HG03175 (cell line): ENCODE data around the gene MINAR1.
"Not testable (repeated sequence)": the region's sequence is repeated elsewhere in the genome, so short reads cannot be mapped to it uniquely, and the experiment has no call there.

Source experiments
- ATAC-seq: cut with Tn5 transposase; IDR thresholded peaks from one replicate; pipeline ENCODE4 v1.9.1; 2021; ENCODE audit warnings: mild to moderate bottlenecking, moderate library complexity; ENCODE audit not compliant: unreplicated experiment

The MINAR1 gene, protein sequence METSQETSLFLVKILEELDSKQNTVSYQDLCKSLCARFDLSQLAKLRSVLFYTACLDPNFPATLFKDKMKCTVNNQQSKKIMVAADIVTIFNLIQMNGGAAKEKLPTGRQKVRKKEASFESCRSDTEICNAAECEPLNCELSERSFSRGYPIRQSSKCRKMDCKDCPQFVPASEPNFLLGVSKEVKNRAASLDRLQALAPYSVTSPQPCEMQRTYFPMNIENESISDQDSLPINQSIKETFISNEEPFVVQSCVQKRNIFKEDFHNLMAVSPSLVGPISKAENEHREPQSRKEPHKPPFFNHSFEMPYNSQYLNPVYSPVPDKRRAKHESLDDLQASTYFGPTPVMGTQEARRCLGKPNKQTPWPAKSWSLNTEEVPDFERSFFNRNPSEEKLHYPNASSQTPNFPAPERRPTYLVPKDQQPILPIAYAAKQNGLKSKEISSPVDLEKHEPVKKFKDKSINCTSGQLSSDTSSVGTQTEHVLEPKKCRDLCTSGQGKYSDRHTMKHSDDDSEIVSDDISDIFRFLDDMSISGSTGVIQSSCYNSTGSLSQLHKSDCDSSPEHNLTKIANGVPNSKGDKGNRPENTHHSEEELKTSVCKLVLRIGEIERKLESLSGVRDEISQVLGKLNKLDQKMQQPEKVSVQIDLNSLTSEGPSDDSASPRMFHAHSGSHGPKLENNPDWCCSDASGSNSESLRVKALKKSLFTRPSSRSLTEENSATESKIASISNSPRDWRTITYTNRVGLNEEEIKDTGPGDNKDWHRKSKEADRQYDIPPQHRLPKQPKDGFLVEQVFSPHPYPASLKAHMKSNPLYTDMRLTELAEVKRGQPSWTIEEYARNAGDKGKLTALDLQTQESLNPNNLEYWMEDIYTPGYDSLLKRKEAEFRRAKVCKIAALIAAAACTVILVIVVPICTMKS

DNA sequence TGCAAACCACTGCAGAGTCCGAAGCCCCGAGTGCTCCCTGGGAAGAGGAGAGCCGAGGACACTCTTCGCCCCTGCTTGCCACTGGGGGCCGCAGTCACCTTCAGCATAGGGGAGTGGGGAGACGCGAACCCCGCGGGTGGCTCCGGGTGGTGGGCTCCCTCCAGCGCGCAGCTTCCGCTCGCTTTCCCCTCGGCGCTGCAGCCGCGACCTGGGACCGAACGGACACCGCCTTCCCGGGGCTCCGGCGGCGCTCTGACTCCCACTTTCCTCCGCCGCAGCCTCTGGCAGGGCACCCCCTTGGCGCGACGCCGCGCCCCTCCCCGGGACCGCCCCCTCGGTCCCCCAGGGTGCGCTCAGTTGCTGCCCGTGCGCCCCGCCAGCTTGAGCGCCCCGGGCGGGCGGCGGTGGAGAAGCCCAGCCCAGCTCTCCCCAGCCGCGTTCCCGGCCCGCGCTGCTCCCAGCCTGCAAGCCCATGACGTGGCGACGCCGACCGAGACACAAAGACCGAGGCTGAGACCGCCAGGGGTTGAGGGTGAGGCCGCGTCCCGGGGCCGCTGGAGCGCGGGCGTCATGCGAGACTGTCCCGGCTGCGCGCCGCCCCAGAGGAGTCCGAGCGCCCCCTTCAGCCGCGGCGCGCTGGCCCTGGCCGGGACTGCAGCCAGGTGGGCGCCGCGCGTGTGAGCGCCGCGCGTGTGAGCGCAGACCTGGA lies at the start of gene MINAR1:
Gene MINAR1 (plus strand): TSS at position 701 of the 709 bp plus-strand sequence. CDS start 23,812 bp downstream, outside the sequence.
- ATAC-seq = no peak

DNA sequence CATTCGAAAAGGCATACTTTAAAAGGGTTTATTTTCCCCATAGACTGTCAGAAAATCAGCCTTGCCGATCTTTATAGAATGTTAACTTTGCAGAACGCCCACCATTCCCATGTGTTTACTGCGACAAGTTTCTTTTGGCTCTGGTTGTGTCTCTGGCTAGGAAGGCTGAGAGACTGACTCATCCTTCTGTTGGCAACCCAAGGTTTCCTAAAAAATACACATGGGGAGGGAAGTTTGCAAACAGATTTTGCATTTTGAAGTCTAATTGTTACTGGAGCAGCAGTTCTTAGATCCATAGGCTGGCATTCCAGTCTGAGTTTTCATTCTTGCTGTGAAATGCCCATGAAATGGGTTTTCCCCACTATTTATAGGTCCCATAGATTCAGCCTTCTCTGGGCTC lies 37.9 kb upstream of the MINAR1 start:
- ATAC-seq = no peak

DNA sequence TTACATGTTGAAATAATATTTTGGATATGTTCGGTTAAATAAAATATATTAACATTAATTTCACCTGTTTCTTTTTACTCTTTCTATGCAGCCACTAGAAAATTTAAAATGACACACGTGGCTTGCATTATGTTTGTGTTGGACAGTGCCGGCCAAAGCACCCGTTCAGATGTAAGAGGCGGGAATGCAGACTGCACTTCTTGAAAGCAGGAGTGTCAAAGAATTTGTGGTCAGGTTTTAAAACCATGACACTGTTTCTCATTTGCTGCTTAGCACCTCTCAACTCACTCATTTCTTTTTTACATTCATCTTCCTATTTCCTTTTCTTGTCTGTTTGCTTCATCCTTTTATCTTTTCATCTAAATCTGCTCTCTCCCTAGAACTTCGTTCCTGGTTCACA lies 35.3 kb upstream of the MINAR1 start:
- ATAC-seq = no peak

DNA sequence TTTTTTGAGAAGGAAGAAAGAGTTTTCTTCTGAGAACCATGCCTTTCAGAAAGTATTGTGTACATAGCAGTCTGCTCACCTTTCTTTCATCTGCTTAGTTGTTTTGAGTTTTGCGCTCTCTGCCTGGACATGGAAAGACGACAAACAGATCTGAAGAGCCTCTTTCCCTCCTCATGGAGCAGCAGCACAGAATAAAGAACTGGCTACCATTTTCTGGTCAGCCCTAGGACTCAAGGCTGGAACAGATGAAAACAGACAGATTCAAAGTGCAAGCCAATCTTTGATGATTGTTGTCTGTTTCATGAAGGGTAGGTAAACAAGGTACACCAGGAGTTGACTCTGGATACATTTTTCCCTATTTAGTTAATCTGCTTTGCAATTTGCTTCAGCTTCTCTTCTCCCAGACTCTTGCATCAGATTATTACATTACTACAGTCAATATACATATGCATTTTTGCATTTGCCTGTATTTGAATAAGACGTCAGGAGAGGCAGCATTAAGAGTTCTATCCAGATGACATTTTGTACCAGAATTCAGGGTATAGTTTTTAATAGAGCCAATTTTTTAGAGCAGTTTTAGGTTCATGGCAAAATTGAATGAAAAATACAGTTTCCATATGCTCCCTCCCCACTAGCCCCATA lies 34.7 kb upstream of the MINAR1 start:
- ATAC-seq = no peak

DNA sequence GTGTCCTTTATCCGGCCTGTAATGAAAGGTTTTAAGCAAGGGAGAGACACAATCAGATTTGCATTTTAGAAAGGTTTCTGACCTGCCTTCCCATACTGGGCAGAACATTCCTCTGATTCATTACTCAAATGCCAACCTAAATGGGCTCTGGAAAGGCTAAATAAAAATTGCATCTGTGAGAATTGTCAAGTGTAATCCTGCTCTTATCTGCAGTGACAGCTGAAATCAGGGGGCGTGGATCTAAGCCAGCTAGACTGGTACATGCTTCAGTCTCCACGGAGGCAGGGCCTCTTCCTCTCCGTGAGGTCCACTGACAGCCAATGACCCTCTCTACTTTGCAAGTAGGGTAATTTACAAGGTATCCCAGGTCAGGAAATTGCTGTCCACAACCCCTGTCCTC lies 32.5 kb upstream of the MINAR1 start:
- no peak for ATAC-seq

DNA sequence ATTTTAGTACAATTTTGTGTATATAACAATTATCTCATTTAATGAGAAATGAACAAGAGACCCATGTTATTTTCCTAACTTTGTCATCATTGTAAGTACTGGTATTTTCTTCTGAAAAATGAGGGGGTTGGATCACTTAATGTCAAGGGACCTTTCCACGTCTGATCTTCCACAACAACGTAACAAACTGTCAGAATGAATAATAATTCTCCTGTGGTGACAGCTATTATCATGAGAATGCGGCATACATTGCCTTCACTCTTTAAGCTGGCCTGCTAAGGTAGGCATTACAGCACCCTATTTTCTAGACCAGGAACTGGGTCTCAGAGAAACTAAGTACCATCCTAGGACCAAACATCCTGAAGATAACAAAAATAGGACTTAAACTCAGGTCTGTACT lies 31.5 kb upstream of the MINAR1 start:
- ATAC-seq = no peak

DNA sequence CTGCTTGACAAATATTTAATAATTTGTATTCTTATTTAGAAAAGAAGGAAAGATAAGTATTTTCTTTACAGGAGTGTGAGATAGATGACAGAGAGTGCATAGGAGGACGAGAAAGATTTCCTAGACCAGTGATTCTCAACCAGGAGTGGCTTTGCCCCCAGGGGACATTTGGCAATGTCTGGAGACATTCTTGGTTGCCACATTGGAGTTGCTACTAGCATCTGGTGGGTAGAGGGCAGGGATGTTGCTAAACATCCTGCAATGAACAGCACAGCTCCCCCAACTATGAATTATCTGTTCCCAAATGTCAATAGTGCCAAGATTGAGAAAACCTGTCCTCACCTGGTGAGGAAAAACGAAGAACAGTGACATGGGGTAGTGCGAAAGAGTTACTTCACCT lies 30.8 kb upstream of the MINAR1 start:
- ATAC-seq = no peak

DNA sequence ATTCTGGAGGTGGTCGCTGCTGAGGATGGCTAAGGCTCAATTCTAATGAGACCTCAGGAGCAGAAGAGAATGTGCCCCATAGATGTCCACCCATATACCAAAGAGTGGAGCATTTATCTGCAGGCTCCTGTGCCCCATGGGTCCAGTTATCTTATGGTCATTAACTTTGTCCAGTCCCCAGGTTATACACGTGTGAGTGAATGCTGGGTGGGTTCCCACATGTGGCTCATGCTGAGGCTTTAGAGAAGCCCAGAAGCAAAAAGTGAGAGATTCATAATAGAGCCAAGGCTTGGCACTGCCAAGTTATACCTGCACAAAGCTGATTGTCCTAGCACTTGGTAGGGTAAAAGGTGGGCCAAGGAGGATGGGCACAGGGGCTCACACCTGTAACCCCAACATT lies 30.0 kb upstream of the MINAR1 start:
- ATAC-seq = no peak

DNA sequence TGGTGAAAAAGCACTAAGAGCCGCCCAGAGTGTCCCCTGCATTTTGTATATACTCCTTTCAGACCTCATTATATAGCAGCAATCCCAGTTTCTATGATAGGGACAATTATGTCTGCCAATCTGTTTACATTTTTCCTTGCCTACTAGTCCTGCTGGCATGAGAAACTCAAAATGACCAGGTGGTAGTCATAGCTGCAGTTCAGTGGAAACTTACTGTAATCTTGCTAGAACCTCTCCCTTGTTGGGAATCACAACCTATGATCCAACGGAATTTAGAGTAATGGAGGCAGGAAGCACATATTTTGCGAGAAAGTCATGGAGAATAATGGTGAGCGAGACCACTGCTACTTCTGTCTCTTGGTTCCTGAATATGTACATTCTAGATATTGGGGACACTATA lies 28.6 kb upstream of the MINAR1 start:
- ATAC-seq = no peak

DNA sequence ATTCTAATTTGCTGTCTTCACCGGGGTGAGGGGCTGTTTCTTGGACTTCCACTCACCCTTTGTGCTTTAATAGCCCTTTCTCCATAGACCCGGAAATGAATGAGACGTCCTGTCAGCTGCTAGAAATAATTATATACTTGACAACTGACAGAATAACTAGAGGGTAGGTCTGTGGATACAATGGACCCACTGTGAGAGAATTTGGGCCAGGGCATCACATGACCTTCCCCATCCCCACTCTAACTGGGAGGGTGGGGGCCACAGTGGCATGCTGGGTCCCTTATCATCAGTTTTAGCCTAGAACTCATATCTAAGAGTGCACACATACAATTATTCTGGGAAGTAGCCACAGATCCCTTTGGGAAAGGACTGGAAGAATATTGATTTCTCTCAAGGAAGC lies 25.9 kb upstream of the MINAR1 start:
- no peak for ATAC-seq

DNA sequence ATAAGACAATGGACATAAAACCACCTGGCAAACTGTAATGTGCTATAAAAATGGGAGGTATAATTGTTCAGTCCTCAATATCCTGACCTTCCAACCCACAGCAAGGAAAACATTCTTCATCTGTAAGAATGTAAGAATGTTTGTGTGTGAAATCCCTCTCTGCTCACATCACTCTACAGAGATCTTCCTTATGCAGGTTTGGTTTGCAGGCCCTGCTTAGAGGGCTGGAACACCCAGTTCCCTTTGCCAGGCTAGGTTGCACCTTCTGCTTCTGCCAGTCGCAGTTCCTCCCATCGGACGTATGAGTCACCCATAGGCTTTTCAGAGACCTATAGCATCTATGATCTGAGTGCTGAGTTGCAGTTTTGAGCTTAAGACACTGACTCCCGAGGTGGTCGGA lies 24.1 kb upstream of the MINAR1 start:
- no peak for ATAC-seq

DNA sequence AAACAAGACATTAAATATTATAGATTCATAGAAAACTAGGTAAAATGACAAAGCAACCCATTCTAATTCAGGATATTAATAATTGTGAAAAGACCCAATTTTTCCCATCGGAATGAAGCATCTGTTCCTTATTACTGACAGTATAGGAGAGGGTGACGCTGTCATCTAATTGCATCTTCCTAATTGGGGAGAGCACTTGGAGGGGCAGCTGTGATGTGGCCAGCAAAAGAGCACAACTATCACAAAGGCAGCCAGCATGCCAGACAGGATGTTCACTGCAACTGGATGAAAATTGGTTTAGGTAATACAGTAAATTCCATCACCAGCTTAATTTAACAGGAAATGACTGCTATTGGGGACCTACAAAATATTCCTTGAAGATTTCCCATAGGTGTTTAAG lies 21.9 kb upstream of the MINAR1 start:
- ATAC-seq = no peak

DNA sequence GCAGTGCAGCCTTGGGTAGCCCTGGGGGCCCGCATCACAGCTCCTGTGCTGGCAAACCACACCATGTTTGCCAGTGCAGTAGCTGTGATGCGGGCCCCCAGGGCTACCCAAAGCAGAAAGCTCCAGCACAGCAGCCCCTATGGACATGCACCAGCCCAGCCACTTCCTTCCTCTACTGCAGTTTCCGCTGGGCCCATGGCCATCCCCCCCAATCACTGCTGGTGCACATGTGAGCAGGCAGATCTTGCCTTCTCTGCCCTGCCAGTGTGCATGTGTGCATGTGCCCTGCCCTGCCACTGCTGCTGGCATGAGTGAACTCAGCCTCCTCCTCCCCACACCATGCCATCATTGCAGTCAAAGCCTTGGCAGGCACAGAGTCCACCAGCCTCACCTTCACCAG lies 20.1 kb upstream of the MINAR1 start:
- ATAC-seq = no peak

DNA sequence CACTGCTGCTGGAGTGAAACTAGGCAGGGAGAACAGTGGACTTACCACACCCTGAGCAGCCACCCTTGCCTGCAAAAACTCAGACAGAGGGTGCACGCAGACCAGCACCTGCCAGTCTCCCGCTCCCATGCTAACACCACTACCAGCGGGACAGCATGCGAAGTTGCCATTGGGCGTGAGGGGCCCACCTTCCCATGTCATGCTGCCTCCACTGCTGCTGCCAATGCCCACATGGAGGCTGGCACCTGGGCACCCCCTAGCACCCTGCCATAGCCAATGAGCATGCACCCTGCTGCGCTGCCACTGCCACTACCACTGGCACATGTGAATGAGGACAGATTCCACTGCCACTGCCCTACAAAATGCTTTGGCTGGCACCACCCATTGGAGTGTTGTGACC lies 19.7 kb upstream of the MINAR1 start:
- ATAC-seq = no peak

DNA sequence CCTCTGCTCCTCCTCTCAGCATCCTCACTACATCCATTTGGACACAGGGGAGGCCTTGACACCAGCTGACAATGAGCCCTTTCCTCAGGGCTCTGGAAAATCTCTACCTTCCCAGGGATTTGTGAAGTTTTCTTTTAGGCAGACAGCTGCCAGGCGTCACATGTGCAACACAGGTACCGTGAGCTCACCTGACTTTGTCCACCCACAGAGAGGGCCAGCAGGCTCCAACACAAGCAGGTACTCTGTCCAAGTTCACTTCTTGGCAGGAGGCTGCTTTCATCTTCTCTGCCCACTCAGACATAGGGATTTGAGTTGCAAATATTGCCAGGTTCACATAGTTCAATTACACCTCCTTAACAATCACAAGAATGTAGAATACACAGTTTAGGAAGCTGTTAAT lies 15.3 kb upstream of the MINAR1 start:
- no peak for ATAC-seq

DNA sequence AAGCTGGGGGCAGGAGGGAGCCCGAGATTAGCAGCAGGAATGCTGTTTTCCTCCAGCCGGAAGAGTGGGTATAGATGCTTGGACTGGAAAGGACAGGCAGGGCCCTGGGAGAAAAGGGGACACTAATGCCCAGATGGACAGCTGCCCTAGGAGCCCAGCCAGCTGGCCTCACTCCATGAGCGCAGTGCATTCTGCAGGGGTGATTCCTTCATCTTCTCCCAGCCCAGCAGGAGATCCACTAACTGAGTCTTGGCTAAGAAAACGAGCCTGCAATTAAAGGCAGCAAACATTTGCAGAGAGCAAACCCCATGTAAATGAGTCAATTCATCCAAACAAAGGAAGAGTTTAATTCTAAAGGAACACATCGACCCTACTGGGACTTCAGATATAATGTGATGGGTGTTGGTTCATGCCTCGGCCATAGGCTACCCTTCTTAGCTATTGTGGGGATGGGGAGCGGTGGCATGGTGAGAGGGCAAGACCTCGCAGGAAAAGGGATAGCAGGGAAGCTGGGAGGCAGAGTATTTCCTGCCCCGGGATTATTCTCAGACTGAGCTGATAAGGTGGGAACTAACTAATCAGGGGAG lies 13.3 kb upstream of the MINAR1 start:
- ATAC-seq = no peak

DNA sequence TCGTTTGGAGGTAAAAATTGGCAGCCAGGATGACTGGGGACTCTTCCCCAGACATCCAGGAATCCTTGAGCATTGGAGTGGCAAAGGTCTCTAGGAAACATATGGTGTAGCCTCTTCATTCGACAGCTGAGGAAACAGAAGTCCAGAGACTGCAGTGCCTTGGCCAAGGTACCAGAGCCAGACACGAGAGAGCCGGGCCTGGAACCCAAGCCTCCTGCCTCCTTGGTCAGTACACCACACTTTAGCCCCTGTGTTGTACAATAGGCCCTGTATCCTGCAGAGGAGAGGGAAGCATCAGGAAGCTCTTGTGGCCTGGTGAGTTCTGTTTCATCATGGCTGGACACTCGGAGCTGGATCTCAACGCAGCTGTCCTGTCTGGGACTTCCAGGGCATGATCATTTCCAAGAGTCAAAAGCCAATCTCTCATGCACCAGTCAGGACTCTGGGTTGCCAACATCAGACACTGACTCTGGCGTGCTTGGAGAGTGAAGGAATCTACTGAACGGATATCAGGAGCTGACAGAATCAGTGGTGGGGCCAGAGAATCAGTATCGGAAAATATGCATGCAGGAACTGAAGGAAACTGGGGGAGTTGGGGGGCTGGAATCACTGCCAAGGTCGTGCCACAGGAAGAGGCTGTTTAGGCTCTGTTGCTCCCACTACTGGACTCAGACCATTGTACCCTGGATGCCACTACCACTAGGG lies 6.4 kb upstream of the MINAR1 start:
- ATAC-seq = no peak

DNA sequence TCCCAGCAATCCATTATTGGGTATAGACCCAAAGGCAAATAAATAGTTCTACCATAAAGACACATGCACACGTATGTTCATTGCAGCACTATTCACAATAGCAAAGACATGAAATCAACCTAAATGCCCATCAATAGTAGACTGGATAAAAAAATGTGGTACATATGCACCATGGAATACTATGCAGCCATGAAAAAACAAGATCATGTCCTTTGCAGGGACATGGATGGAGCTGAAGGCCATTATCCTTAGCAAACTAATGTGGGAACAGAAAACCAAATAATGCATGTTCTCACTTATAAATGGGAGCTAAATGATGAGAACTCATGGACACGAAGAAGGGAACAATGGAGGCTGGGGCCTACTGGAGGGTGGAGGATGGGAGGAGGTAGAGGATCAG lies 5.2 kb upstream of the MINAR1 start:
- ATAC-seq = not testable (repeated sequence)

DNA sequence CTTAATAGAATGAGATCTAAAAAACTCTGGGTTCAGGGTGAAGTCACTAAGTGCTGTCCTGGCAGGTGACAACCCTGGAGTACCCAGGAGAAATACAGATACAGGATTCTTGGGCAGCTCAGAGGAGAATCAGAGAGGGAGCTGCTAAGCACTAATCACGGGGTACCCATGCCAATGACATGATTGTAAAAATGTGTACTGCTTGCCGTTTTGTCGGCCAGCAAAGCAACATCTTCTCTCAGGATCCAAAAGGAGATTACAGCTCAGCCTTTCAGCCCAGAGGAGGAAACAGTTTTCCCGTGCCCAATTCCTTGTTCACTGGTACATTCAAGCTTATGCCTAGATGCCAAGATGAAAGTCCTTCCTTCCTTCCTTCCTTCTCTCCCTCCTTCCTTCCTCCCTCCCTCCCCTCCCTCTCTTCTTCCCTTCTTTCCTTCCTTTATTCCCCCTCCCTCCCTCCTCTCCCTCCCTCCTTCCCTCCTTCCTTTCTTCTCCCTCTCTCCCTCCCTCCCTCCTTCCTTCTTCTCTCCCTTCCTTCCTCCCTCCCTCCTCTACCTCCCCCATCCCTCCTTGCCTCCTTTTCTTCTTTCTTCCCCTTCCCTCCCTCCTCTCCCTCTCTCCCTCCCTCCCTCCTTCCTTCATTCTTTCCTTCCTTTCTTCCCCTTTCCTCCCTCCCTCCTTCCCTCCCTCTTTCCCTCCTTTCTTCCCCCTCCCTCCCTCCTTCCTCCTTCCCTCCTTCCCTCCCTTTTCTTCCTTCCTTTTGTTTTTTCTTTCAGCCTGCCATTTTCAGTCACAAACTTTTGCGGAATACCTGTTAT lies 4.1 kb upstream of the MINAR1 start:
- no peak for ATAC-seq
